K562 (cell line): Measurements from ENCODE around the gene GFRA4.

Source experiments
- EGR1 ChIP-seq: fragments of 450-650 bp; conservative IDR thresholded peaks from 2 replicates; pipeline ENCODE4 v1.6.1; 2017; ENCODE audit warnings: mild to moderate bottlenecking
- ELF4 ChIP-seq: fragments of 450-650 bp; formaldehyde crosslinking; IDR thresholded peaks from 2 replicates; pipeline ENCODE4 v1.4.0; 2022; ENCODE audit warnings: missing genetic modification characterization
- ETV1 ChIP-seq: fragments of 450-650 bp; conservative IDR thresholded peaks from 2 replicates; pipeline ENCODE4 v1.6.1; 2016; ENCODE audit warnings: missing genetic modification characterization, control low read depth, low read depth, missing compliant biosample characterization
- L3MBTL2 ChIP-seq: fragments of 450-650 bp; IDR thresholded peaks from 2 replicates; pipeline ENCODE4 v1.6.1; 2016; ENCODE audit warnings: mild to moderate bottlenecking, moderate library complexity
- POLR3A ChIP-seq: IDR thresholded peaks from 2 replicates; pipeline ENCODE4 v1.6.1; 2011; ENCODE audit warnings: borderline replicate concordance, mild to moderate bottlenecking, moderate library complexity; ENCODE audit not compliant: insufficient read length, insufficient read depth; ENCODE audit errors: extremely low read depth
- SNIP1 ChIP-seq: fragments of 450-650 bp; IDR thresholded peaks from 2 replicates; pipeline ENCODE4 v1.7.1; 2017; ENCODE audit warnings: low read depth, mild to moderate bottlenecking

DNA sequence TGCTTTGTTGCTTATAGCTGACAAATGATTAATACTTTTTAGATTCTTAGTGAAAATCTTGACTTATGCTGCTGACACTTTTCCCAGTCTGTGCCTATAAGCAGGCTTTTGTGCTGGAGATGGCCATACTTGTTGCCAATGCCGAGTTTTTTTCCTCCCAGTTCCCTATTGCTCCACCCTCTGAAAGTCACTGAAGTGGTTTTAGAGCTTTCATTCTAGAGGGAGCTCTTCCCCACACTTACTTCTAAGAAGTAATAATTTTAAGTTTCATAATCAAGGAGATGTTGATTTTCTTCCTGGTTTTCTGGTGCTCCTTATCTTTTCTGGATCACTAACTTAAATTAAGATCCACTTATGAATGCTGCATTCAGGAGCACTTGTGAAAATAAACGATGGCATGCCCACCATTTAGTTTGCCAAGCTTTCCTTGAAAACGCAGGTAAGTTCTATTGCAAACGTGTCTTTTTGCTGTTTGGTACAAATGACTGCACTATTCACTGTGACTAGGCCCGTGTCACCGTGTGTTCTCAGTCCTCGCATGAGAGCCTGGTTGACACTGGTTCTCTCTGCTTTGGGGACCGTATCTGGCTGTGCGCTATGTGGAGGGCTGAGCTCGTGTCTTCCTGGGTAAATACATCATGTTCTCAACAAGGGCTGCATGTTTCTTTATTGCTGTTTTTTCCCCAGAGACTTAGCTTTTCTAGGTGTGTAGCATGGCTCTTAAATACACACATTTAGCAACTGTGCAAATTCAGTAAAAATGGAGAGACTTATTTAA, 50.2 kb downstream of the GFRA4 start:
- TF ChIP-seq ELF4 (CRISPR knock-in tag) (no peak), POLR3A (no peak), ETV1 (tag) (no peak), SNIP1 (no peak), L3MBTL2 (no peak), EGR1 (no peak)
